ENCODE measurements around the gene PPP1R3F.
A peak's percentile ranks its signal among the peaks of the same experiment; 100 is the strongest.

PPP1R3F gene

GRCh38 chrX:49269767-49270248, at the start of gene PPP1R3F:
PPP1R3F (plus strand) TSS chrX:49269793; CDS start chrX:49269870, 77 bp downstream.
- DNase-seq, result no peak

GRCh38 chrX:49220100-49220499, 49.5 kb upstream of the PPP1R3F start:
- DNase-seq, result no peak

GRCh38 chrX:49221868-49222267, 47.7 kb upstream of the PPP1R3F start:
- no peak for DNase-seq

- no peak for DNase-seq
These were observed 43.7 kb upstream of the PPP1R3F start for GRCh38 chrX:49225858-49226257.

- DNase-seq, result no peak
These were observed 42.6 kb upstream of the PPP1R3F start for GRCh38 chrX:49226946-49227345.

- DNase-seq, result no peak
These were observed 41.9 kb upstream of the PPP1R3F start for GRCh38 chrX:49227726-49228125.

- DNase-seq, result no peak
These were observed 41.4 kb upstream of the PPP1R3F start for GRCh38 chrX:49228185-49228584.

GRCh38 chrX:49230500-49231232, 38.9 kb upstream of the PPP1R3F start:
- peak; percentile 68 for DNase-seq

GRCh38 chrX:49231333-49232000, 38.1 kb upstream of the PPP1R3F start:
- DNase-seq, result no peak

GRCh38 chrX:49232525-49232924, 37.1 kb upstream of the PPP1R3F start:
- DNase-seq, result no peak

GRCh38 chrX:49233176-49233575, 36.4 kb upstream of the PPP1R3F start, which contains the start of gene CACNA1F:
CACNA1F (minus strand) TSS chrX:49233340; CDS start chrX:49233309, 31 bp downstream.
- DNase-seq, result no peak

GRCh38 chrX:49233887-49234555, 35.6 kb upstream of the PPP1R3F start:
- DNase-seq, result no peak

- DNase-seq, result no peak
These were observed 32.5 kb upstream of the PPP1R3F start for GRCh38 chrX:49237060-49237459.

GRCh38 chrX:49238735-49239134, 30.9 kb upstream of the PPP1R3F start:
- DNase-seq, result no peak

GRCh38 chrX:49242545-49243066, 27.0 kb upstream of the PPP1R3F start:
- DNase-seq, result no peak

GRCh38 chrX:49243166-49243565, 26.4 kb upstream of the PPP1R3F start:
- DNase-seq, result no peak

- DNase-seq, result no peak
These were observed 25.4 kb upstream of the PPP1R3F start for GRCh38 chrX:49244207-49244606.

- DNase-seq, result no peak
These were observed 23.1 kb upstream of the PPP1R3F start for GRCh38 chrX:49246541-49246940.

- DNase-seq, result no peak
These were observed 22.2 kb upstream of the PPP1R3F start for GRCh38 chrX:49247346-49247745.

- no peak for DNase-seq
These were observed 21.4 kb upstream of the PPP1R3F start for GRCh38 chrX:49247916-49248811.

GRCh38 chrX:49249071-49249470, 20.5 kb upstream of the PPP1R3F start:
- DNase-seq, result no peak

GRCh38 chrX:49249616-49250015, 20.0 kb upstream of the PPP1R3F start:
- no peak for DNase-seq
